Neural progenitor cell (in vitro differentiated cells): ENCODE data around the gene MSS51.

Source experiments
- CTCF ChIP-seq: fragments of 200-600 bp; sonication (generic); IDR thresholded peaks from 2 replicates; pipeline ENCODE4 v1.5.1; 2017; ENCODE audit warnings: antibody characterized with exemption, mild to moderate bottlenecking
- EZH2 ChIP-seq: fragments of 200-600 bp; sonication (generic); IDR thresholded peaks from 2 replicates; pipeline ENCODE4 v1.6.1; 2017; ENCODE audit warnings: antibody characterized with exemption, mild to moderate bottlenecking, moderate library complexity

- TF ChIP-seq CTCF (no peak), EZH2 (no peak)
Observed at GRCh38 chr10:73446926-73447325, 13.6 kb upstream of the MSS51 start.
